Activated CD4-positive, CD25-positive, alpha-beta regulatory T cell treated with anti-CD3 and anti-CD28 coated beads, Interleukin-2, amount 50 U/mL, for 16 hours (primary cell): ENCODE data around the gene PIEZO1.
"Not testable (repeated sequence)": the region's sequence is repeated elsewhere in the genome, so short reads cannot be mapped to it uniquely, and the experiment has no call there.

Experiments used
- DNase-seq: peaks from one replicate; pipeline ENCODE4 v3.0.0-alpha.2; 2020; ENCODE audit warnings: low read depth, low spot score

The PIEZO1 gene

DNA sequence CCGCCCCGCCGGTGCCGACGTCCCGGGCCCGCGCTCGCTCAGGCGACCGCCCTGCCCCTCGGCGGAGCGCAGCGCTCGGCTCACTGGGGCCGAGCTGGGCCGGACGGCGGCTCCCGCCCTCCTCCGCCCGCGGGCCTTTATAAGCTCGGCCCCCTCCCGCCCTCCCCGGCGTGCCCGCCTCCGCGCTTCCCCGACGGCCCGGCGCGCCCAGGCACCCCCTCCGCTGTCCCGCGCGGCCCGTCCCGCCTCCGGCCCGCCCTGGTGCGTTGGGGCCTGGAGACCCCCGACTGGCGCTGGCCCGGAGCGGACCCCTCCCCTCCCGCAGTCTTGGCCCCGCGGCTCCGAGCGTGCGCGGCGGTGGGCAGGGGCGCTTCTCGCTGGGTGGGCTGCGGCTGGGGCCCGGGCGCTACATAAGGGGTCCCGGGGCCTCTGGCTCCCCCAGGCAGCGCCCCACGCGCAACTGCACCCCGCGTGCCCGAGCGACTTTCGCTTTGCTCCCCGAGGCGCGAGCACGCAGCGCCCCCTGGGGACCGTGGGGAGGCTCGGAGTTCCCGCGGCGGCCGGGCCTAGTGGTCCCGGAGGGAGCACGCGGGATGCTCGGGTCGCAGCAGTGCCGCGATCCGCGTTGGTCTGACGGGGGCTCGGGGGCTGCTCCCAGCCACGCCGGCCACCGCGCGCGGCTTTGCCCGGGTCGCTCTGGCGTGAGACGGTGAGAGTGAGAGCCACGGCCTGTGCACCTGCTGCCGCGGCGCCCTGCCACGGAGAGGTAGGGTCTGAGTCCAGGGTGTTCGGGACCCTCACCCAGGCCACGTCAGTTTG is at the start of gene PIEZO1:
TSS of gene PIEZO1 (minus strand) at position 115 of the 819 bp plus-strand sequence. CDS start 256 bp downstream, outside the sequence.
- DNase-seq: peak; percentile 69

- no peak for DNase-seq
Observed at GRCh38 chr16:88834670-88835069, 49.6 kb upstream of the PIEZO1 start.

DNA sequence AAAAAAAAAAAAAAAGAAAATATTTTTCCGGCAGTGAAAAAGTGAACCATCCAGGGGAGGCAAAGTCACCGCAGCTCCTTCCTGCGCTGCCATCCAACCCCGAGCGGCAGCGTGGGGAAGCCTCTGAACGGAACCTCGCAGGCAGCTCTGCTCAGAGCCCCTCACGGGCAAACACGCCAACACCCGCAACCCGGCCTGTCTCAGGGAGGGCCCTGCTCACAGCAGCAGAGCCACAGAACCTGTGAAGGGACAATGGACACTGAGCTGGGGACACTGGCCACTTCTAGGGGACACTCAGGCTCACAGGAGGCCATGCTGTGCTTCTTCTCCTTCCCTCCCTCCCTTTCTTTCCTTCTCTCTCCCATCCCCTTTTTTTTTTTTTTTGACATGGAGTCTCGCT is 48.1 kb upstream of the PIEZO1 start:
- no peak for DNase-seq

- no peak for DNase-seq
Observed at GRCh38 chr16:88831838-88832237, 46.8 kb upstream of the PIEZO1 start.

DNA sequence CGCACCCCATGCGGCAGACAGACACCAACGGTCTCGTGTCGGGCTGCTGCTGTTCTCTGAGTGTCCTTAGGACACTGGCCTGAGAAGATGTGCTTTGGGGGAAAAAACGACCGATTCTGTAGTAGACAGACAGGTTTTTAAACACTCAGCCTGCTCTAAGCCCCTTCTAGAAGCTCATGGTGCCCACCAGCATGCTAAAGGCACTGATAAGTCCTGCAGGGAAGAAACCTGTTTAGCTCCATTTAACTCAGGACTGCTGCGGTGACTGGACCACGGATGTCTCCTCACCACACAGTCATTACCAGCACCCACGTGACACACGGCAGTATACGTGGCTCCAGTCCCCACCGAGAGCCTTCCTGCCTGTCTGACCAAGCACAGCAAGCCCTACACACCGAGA is 45.8 kb upstream of the PIEZO1 start:
- no peak for DNase-seq

DNA sequence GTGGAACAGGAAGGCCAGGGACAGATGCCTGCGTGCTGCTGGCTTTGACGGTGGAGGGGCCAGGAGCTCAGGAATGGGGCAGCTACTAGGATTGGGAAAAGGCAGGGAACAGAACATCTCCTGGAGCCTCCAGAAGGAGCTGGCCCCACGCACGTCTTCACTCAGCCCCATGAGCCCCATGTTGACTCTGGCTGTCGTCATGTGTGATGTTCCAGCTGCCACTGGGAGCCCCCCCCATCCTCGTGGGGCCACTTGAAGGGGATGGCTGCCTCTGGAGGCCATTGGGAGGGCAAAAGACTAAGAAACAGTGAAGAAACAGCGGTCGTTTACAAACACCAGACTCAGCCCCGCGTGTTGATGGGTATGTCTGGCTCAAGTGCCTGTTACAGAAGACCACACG is 45.2 kb upstream of the PIEZO1 start:
- no peak for DNase-seq

DNA sequence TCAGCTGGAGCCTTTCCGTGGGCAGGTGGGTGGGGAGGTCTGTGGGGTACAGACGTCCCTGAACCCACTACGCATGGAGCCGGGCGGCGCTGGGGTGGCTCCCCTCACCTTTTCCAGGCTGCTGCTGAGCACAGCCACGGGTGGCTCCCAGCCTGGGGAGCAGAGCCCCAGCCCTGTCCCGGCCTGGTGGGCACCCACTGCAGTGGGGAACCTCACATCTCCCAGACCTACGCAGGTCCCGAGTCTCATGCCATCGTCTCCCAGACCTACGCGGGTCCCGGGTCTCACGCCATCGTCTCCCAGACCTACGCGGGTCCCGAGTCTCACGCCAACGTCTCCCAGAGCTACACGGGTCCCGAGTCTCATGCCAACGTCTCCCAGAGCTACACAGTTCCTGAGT is 43.7 kb upstream of the PIEZO1 start:
- no peak for DNase-seq

- no peak for DNase-seq
Observed at GRCh38 chr16:88827727-88828126, 42.7 kb upstream of the PIEZO1 start.

GRCh38 chr16:88826070-88826840 is 41.2 kb upstream of the PIEZO1 start:
- DNase-seq: no peak

- DNase-seq: no peak
Observed at GRCh38 chr16:88825146-88825545, 40.1 kb upstream of the PIEZO1 start.

DNA sequence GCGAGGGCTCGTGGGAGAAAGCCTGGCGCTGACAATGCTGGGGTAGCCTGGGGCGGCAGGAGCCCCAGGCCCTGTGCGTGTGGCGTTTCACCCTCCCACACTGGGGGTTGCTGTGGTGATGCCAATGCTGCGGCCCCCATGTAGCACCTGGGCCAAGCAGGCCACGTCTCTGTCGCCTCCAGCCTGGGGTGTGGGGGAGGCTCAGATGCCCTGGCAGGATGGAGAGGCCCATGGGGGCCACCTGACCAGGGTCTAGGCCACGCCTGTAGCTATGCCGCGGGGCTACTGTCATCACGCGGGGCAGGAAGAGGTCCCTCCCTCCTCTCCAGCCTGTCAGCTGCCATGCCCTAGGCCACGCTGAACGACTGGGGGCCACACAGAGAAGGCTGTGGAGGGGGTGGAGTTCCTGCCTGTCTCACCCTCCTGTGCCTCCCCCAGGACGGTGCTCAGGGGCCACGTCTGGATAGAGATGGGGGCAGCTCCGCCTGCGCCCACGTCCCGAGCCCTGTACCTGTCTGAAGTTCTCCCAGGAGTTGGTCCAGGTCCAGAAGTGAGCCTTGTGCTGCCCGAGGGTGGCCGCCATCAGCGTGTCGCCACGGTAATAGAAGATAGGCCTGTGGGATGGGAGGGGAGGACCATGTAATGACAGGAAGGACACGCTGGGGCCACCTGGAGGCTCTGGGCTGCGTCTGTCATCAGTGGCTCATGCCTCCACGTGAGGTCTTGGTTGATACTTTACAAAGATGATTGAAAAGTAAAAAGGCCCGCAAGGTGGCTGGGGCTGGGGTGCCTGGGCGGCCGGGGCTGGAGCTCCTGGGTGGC is 39.4 kb upstream of the PIEZO1 start:
- no peak for DNase-seq

GRCh38 chr16:88823646-88824045 is 38.6 kb upstream of the PIEZO1 start:
- not testable (repeated sequence) for DNase-seq

- no peak for DNase-seq
Observed at GRCh38 chr16:88822281-88823040, 37.4 kb upstream of the PIEZO1 start.

- DNase-seq: no peak
Observed at GRCh38 chr16:88821168-88821850, 36.3 kb upstream of the PIEZO1 start.

GRCh38 chr16:88820385-88821025 is 35.5 kb upstream of the PIEZO1 start:
- no peak for DNase-seq

DNA sequence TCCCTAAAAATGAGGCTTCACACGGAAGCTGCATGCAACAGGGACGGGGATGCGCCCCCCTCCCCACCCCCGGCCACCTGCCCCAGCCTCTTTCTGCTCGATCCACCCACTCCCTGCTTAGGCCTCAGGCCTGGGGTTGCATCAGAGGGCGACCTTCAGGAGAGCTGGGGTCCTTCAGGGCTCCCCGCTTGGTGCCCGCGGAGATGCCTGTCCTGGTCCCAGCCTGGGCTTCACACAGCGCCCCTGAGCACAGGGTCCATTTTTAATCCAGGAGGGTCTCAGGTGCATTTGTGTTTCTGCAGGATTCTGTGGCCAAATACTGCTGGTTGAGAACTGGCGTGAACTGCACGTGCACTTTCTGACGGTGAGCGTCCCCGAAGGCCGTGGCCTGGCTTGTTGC is 34.1 kb upstream of the PIEZO1 start:
- DNase-seq: no peak

DNA sequence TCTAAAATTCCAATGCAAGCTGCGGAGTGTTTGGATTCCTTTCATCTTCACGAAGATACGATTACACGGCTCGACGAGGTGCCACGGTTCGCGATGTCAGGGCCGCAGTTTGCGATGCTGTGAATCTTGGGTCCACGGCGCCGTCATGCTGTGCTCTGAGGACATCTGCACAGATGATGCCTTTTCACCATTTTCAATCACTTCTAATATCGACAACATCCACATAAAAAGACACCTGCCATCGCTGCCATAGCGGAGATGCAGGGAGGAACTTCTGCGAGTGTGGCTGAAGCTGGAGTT is 33.5 kb upstream of the PIEZO1 start:
- DNase-seq: no peak

DNA sequence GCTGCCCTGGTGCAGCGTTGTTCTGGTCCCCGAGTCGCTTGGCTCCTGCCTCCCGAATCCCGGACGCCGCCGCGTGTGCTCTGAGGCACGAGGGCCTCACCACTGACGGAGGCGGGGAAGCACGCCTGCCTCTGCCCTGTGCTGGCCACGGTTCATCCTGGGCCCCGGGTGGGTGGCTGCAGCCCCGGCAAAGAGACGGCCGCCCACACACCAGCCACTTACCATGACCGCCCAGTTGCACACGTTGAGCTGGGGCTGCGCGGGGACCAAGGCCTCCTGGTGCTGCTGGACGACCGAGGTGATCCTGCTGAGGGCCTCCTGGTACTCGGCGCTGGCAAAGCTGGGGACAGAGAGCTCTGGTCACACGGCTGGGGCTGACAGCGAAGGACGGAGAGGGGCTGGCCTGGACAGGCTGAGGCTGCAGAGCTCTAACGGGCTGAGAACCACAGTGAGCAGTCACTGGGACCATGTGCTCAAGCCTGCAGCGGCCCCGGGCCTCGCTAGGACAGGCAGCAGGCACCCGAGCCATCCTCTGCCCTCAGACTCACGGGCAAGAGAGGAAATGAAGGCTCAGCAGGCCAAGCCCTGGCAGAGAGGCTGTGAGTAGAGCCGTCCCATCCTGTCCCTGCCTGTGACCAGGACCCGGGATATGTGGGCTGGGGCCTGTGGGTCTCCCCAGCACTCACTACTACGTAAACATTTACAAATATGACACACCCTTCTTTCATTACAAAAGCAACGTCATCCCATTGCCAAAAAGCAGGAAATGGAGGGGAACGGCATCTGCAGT is 33.0 kb upstream of the PIEZO1 start:
- DNase-seq: no peak

DNA sequence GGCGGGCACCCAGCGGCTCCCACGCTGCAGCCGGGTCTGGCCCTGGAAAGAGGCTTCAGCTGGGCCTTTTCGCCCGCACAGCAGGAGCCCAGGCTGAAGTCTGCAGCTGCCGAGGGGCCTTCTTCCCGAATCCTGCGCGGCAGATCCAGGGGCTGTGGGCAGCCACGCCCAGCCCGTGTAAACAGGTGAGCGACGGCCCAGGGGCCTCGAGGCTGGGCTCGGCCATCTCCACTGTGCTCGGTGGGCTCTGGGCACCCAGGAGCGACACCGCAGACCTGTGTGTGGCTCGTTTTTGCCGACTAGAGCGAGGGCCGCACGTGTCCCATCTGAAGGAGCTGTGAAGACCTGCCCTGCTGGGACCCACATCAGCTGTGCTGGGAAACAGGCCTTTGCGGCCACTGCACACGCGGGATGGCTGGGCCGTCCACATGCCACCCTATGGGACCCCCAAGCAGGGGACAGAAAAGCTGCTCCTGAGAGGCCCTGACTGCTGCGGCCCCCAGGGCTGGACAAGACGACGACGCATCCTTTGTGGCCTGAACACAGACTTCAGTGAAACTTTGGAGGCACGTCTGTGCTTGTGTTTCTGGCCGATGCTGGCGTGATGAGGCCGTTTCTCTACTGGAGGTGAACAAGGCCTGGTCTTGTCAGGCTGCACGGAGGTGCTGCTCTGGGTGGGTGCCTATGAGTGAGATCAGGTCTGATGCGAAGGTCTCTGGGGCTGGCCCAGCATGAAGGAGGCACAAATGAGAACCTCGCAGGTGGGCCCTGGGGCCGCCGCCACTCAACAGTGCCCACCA is 31.9 kb upstream of the PIEZO1 start:
- DNase-seq: no peak
